HG03432 (cell line): Measurements from ENCODE around the gene RAD51B.

Source experiments
- ATAC-seq: cut with Tn5 transposase; IDR thresholded peaks from one replicate; pipeline ENCODE4 v1.9.1; 2021; ENCODE audit warnings: mild to moderate bottlenecking, moderate library complexity; ENCODE audit not compliant: unreplicated experiment

RAD51B gene

GRCh38 chr14:68492381-68493151, 673.0 kb downstream of the RAD51B start:
- no peak for ATAC-seq

GRCh38 chr14:68493152-68493911, 673.8 kb downstream of the RAD51B start:
- ATAC-seq = no peak

GRCh38 chr14:68495101-68496039, 675.8 kb downstream of the RAD51B start:
- ATAC-seq = peak; percentile 71

- ATAC-seq = no peak
These were observed 677.4 kb downstream of the RAD51B start for GRCh38 chr14:68497011-68497410.

- no peak for ATAC-seq
These were observed 679.9 kb downstream of the RAD51B start for GRCh38 chr14:68499451-68499850.

GRCh38 chr14:68501171-68501570, 681.6 kb downstream of the RAD51B start:
- no peak for ATAC-seq

- ATAC-seq = no peak
These were observed 682.1 kb downstream of the RAD51B start for GRCh38 chr14:68501614-68502052.

- no peak for ATAC-seq
These were observed 682.7 kb downstream of the RAD51B start for GRCh38 chr14:68502230-68502629.

GRCh38 chr14:68503186-68503825, 683.7 kb downstream of the RAD51B start:
- no peak for ATAC-seq

- no peak for ATAC-seq
These were observed 685.3 kb downstream of the RAD51B start for GRCh38 chr14:68504861-68505260.

GRCh38 chr14:68506021-68506644, 686.6 kb downstream of the RAD51B start:
- peak; percentile 13 for ATAC-seq

GRCh38 chr14:68506645-68507419, 687.3 kb downstream of the RAD51B start:
- peak; percentile 71 for ATAC-seq

- no peak for ATAC-seq
These were observed 688.0 kb downstream of the RAD51B start for GRCh38 chr14:68507544-68508081.

GRCh38 chr14:68508581-68508980, 689.0 kb downstream of the RAD51B start:
- ATAC-seq = no peak

GRCh38 chr14:68509188-68509983, 689.8 kb downstream of the RAD51B start:
- no peak for ATAC-seq

GRCh38 chr14:68510201-68511128, 690.9 kb downstream of the RAD51B start:
- no peak for ATAC-seq
